Lower leg skin (tissue), 3 donors: Measurements from ENCODE around the gene ELK4.

Experiments
- POLR2A ChIP-seq, 2 donors: fragments of 450-650 bp; IDR thresholded peaks; one replicate each; pipeline ENCODE4 v1.6.1; 2016 to 2017; ENCODE audit warnings: antibody characterized with exemption in 2 of 2, mild to moderate bottlenecking in 1 of 2, moderate library complexity in 1 of 2
- TF ChIP-seq, protein P1 (sequence below), 3 donors: fragments of 450-650 bp; IDR thresholded peaks; one replicate each; pipeline ENCODE4 v1.5.1; 2016; ENCODE audit warnings: antibody characterized with exemption in 3 of 3, mild to moderate bottlenecking in 3 of 3, moderate library complexity in 2 of 3

DNA sequence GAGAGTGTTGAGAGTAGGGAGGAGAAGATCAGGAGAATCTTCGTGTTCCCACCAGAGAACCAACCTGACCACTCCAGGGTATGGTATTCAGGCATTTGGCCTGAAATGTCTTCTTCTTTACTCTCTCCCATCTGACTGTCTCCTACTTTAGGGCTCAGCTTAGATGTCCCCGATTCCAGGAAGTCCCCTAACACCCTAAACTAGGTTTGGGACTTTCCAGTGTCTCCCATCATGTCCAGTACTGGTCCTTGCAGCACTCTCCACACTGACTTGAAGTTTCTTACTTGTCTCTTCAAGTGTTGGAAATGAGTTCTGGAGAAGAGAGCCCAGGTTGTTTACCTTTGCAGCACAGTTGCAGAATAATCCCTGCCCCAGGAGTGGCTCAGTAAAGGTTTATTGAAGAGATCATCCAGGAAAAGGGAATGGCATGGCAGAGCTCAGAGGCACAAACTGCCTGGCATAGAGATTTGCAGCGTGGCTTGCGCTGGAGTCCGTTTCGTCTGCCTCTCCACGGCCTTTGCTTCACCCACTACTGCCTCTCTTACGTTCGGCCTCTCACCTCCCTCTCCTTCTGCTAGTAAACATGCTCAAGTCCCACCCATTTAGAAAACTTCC lies 6.2 kb upstream of the ELK4 start:
- TF ChIP-seq, protein P1, sequence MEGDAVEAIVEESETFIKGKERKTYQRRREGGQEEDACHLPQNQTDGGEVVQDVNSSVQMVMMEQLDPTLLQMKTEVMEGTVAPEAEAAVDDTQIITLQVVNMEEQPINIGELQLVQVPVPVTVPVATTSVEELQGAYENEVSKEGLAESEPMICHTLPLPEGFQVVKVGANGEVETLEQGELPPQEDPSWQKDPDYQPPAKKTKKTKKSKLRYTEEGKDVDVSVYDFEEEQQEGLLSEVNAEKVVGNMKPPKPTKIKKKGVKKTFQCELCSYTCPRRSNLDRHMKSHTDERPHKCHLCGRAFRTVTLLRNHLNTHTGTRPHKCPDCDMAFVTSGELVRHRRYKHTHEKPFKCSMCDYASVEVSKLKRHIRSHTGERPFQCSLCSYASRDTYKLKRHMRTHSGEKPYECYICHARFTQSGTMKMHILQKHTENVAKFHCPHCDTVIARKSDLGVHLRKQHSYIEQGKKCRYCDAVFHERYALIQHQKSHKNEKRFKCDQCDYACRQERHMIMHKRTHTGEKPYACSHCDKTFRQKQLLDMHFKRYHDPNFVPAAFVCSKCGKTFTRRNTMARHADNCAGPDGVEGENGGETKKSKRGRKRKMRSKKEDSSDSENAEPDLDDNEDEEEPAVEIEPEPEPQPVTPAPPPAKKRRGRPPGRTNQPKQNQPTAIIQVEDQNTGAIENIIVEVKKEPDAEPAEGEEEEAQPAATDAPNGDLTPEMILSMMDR (IDR thresholded peaks at IDR 0.05), result no peak
- TF ChIP-seq POLR2A (IDR thresholded peaks at IDR 0.05), result no peak
